ENCODE data around the gene MATCAP1.

DNA sequence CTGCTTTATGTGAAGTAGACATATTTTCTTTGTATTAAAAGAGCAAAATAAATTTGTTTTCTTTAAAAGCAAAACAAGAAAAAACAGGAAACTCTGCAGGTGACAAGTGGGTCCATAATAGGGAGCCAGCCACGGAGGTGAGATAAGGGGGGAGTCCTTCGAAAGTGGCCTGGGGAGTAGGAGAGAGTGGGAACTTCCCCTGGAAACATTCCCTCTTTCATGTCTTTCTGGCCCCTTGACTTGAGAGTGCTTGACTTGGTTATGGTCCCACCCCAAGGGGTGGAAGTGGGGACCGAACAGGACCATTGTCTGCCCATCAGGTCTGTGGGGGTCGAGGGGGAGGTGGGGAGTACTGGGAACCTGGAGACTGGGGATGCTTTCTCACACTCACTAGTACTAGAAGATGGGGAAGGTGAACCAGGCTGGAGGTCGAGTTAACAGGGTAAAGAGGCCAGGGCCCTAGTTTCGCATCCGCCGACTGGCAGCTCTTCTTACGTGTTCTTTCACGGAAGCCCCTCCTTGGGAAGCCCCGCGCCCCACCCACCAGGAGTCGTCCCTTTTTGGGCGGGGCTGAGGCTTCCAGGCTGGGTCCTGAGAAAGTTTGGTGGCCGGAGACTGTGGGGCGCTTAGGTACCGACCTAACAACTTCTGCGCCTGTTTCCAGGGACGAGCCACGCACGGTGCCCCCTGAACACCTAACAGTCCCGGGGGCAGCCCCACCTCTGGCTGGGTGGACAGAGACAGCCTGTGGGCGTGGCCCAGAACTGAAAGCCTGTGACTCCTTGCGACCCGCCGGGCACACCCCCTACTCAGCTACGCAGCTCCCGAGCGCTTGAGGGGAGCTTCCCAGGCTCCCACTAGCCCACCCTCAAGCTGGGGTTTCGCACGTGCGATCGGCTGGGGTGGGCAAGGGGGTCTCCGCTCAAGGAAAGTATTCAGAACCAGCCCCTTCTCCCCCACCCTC, 24.8 kb downstream of the MATCAP1 start:
- TF ChIP-seq CTCF (IDR thresholded peaks at IDR 0.05; ENCODE audit: borderline replicate concordance, extremely low read depth, low read length, poor library complexity, severe bottlenecking), result no peak
- no peak for TF ChIP-seq EZH2 (IDR thresholded peaks at IDR 0.05; ENCODE audit: borderline replicate concordance, low read depth, low read length, severe bottlenecking)
